Pancreas (tissue), 10 donors: ENCODE measurements around the gene PI4KA. TPM values are rescaled to one million over a fixed set of nuclear protein-coding genes. Genes with fewer than 3 reads are reported as not detected.
"Not testable (repeated sequence)": the region's sequence is repeated elsewhere in the genome, so short reads cannot be mapped to it uniquely, and the experiment has no call there.

Experiments used
- ATAC-seq, 4 donors: fragments of 200-7000 bp; cut with Tn5 transposase; one replicate each; pipeline versions ENCODE4 v1.8.0 to v1.9.1; 2020; ENCODE audit warnings: mild to moderate bottlenecking in 4 of 4, moderate library complexity in 4 of 4
- DNase-seq, 6 donors: peaks; one replicate each; pipeline ENCODE4 v3.0.0-alpha.2; 2020
- FAIRE-seq: peaks from 2 replicates; lab custom pipeline; 2012; peaks lifted over from hg19 to GRCh38; lab: Jason Lieb, UNC
- H3K27ac ChIP-seq, 4 donors: fragments of 200-600 bp; sonication (generic); 1 replicate in 3 of 4; 2 replicates in 1 of 4; pipeline versions ENCODE4 v1.5.0 to v1.8.0; 2020
- H3K27me3 ChIP-seq, 4 donors: fragments of 200-600 bp; one replicate each; pipeline ENCODE4 v1.8.0; 2021
- H3K36me3 ChIP-seq, 3 donors: fragments of 200-600 bp; sonication (generic) in 1 of 3; one replicate each; pipeline versions ENCODE4 v1.5.0 to v1.8.0; 2020 to 2021
- H3K4me1 ChIP-seq, 3 donors: fragments of 200-600 bp; one replicate each; pipeline ENCODE4 v1.8.0; 2021
- H3K4me3 ChIP-seq, 4 donors: fragments of 200-600 bp; sonication (generic) in 2 of 4; one replicate each; pipeline versions ENCODE4 v1.5.0 to v1.8.0; 2020 to 2021
- H3K9me3 ChIP-seq, 4 donors: fragments of 200-600 bp; one replicate each; pipeline ENCODE4 v1.8.0; 2021
- WGBS, 2 donors: extraction: QIAGEN DNeasy Blood & Tissue Kit; methylation state at CpG; one replicate each; pipeline ENCODE4 v1.1.7; 2013; 5-methylcytosine and 5-hydroxymethylcytosine counted together
- intact Hi-C, 3 donors: fragments of 100-400 bp; cut with DNase I; formaldehyde crosslinking; loops; one replicate each; pipeline versions ENCODE4 v1.11.1 to v1.14.2; 2022
- polyA plus RNA-seq, 2 donors: library from polyadenylated mRNA; stranded (reverse); fragments of 200-250 nt; gene quantifications; one replicate each; pipeline ENCODE4 v1.2.3, GENCODE V29; 2013
- total RNA-seq, 6 donors: library from RNA; stranded (reverse); fragmentation: NEBNext Ultra II Directional in 4 of 6; extraction: Animal tissue kit (Norgen Biotek cat#: 25700) in 4 of 6; gene quantifications; one replicate each; pipeline versions ENCODE4 v1.2.1 to v1.2.4, GENCODE V29; 2021 to 2023
- TF ChIP-seq, protein P1 (sequence below), 4 donors: fragments of 200-600 bp; sonication (generic) in 3 of 4; IDR thresholded peaks; one replicate each; pipeline versions ENCODE4 v1.5.0 to v1.8.0; 2021; ENCODE audit warnings: antibody characterized with exemption in 4 of 4
- donor health status: healthy with polysubstance abuse.
- donor health status: DM: no; HTN: no; CAD: no; lungs with moderate emphysema.
- donor health status: DM: no; HTN: no; CAD: no.
- donor health status: control.
- donor health status: control.
- donor health status: Bipolar disorder and iron deficiency.
- donor health status: DM: yes; HTN: yes; CAD: no.
- donor health status: DM: no; HTN: no; CAD: no.
- donor health status: DM: no; HTN: no; CAD: no.
- donor health status: DM: yes; HTN: yes; CAD: no.

The PI4KA gene
- total and polyA plus RNA-seq, 8 donors: 23.6 to 46.6 (median 32.0) TPM

DNA sequence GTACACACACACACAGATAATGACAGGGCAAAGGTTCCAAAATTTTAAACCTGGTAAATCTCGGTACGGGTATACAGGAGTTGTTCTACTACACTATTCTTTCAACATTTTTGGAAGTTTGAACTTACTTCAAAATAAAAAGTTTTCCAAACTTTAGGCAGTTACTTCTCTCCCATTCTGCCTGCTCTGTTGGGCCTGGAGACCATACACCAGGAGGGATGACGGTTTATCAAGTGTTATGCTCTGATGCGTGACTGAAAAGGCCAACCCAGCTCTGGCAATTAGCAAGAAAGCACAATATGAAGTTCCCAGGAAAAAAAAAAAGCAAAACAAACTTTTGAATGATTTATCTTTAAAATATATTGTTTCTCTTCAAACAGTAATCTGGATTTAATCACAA lies 83.7 kb downstream of the PI4KA start:
- Histone ChIP-seq H3K27me3 (no peaks in the 10 kb centered on the region), H3K27ac (no peak overlapping the region), H3K9me3 (no peaks in the 10 kb centered on the region), H3K4me1 (peaks cover 5 to 25% (median 5%) of the 10 kb centered on the region in 3 donors), H3K4me3 (no peak overlapping the region), H3K36me3 (no peaks in the 10 kb centered on the region)
- 93 to 100% methylated on average over 4 of the region's 4 CpGs for WGBS, 2 donors
- intact Hi-C loops: no loop called here
- ATAC-seq (no peak), DNase-seq (no peak), FAIRE-seq (no peak)
- TF ChIP-seq, protein P1, sequence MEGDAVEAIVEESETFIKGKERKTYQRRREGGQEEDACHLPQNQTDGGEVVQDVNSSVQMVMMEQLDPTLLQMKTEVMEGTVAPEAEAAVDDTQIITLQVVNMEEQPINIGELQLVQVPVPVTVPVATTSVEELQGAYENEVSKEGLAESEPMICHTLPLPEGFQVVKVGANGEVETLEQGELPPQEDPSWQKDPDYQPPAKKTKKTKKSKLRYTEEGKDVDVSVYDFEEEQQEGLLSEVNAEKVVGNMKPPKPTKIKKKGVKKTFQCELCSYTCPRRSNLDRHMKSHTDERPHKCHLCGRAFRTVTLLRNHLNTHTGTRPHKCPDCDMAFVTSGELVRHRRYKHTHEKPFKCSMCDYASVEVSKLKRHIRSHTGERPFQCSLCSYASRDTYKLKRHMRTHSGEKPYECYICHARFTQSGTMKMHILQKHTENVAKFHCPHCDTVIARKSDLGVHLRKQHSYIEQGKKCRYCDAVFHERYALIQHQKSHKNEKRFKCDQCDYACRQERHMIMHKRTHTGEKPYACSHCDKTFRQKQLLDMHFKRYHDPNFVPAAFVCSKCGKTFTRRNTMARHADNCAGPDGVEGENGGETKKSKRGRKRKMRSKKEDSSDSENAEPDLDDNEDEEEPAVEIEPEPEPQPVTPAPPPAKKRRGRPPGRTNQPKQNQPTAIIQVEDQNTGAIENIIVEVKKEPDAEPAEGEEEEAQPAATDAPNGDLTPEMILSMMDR (IDR thresholded peaks at IDR 0.05): no peak

DNA sequence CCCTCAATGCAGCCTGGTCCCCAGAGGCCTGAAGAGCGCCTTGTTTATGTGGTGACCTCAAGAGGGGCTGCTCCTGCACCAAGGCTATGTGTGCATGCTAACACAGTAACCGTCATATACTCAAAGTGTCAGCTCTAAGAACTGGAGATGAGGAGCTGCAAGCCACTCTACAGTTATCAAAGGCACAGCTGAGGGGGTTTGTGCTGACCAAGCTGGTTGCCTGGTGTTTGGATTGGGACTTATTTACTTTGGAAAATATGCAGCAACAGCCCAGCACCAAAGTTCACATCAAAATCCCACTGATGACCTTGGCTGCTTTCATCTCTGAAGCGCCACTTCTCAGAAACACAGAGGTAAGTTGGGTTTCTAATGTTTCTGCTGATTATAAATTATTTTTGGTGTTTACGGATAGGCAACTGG lies 84.8 kb downstream of the PI4KA start, which contains the start of gene SERPIND1:
TSS of gene SERPIND1 (plus strand) at position 321 of the 420 bp plus-strand sequence. CDS start 5,200 bp downstream, outside the sequence.
- H3K36me3 ChIP-seq: no peaks in the 10 kb centered on the region
- intact Hi-C loops: no loop called here
- DNase-seq (no peak), ATAC-seq (peak in 3 of 4 donors; percentile 18 to 57 (median 35)), FAIRE-seq (no peak)
- no peaks in the 10 kb centered on the region for H3K27me3 ChIP-seq
- WGBS, 2 donors: 61 to 64% methylated on average over 4 of the region's 4 CpGs
- TF ChIP-seq, protein P1 (IDR thresholded peaks at IDR 0.05): no peak
- H3K27ac ChIP-seq: no peak within 1 kb of the TSS
- no peak within 1 kb of the TSS for H3K4me3 ChIP-seq
- H3K9me3 ChIP-seq: no peaks in the 10 kb centered on the region
- peaks cover 5 to 25% (median 5%) of the 10 kb centered on the region in 3 donors for H3K4me1 ChIP-seq

DNA sequence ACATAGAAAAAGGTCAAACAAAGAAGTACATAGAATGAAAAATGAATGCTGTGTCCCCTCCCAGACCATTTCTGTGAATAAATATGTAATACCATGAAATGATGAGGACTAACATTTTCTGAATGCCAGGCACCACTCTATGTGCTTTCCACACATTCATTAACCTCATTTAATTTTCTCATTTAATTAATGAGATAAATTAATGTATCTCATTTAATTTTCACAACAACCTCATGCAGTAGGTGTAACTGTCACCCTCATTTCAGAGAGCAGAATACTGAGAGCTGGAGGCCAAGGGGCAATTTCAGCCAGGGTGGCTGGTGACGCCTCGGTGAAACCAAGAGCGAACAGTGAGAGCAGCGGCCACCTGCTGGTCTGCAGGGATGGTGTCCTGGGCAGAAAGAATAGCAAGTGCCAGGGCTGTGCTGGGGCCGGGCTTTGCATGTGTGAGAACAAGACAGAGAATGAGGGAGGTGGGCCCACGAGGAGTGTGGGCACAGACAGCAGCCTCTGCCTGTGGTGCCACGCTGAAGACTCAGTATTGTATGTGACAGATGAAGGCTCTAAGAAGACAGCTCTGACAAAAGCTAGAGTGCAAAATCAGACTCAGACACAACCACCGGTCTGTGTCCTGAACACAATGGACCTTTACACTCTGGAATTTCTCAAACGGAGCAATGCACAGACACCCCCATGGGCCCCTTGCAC lies 86.5 kb downstream of the PI4KA start:
- Histone ChIP-seq H3K4me1 (peaks cover 0 to 12% (median 5%) of the 10 kb centered on the region in 3 donors), H3K9me3 (no peaks in the 10 kb centered on the region), H3K27ac (no peak overlapping the region), H3K27me3 (no peaks in the 10 kb centered on the region), H3K36me3 (no peaks in the 10 kb centered on the region), H3K4me3 (no peak overlapping the region)
- TF ChIP-seq, protein P1 (IDR thresholded peaks at IDR 0.05): no peak
- DNase-seq: no peak
- intact Hi-C loops: no loop called here
- 83 to 94% methylated on average over 9 of the region's 9 CpGs for WGBS, 2 donors
- no peak for FAIRE-seq
- ATAC-seq: no peak

DNA sequence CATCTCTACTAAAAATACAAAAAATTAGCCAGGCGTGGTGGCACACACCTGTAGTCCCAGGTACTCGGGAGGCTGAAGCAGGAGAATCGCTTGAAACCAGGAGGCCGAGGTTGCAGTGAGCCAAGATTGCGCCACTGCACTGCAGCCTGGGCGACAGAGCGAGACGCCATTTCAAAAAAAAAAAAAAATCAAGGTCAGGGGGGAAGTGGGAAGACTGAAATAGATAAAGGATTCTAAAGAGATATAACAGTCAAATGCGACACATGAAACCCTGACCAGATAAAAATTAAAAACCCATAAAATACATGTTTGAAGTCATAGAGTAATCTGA lies 89.2 kb downstream of the PI4KA start:
- H3K9me3 ChIP-seq, H3K27ac ChIP-seq, H3K36me3 ChIP-seq, FAIRE-seq, H3K27me3 ChIP-seq, H3K4me3 ChIP-seq, DNase-seq, ATAC-seq: not testable (repeated sequence)
- H3K4me1 ChIP-seq: peaks cover 0 to 11% (median 5%) of the 10 kb centered on the region in 3 donors
- 85 to 96% methylated on average over 9 of the region's 9 CpGs for WGBS, 2 donors
- intact Hi-C loops: loop anchor here in 1 of 3 donors (10.0 kb wide), 1 partner anchor 205 kb away; no protein-coding TSS in a partner anchor

DNA sequence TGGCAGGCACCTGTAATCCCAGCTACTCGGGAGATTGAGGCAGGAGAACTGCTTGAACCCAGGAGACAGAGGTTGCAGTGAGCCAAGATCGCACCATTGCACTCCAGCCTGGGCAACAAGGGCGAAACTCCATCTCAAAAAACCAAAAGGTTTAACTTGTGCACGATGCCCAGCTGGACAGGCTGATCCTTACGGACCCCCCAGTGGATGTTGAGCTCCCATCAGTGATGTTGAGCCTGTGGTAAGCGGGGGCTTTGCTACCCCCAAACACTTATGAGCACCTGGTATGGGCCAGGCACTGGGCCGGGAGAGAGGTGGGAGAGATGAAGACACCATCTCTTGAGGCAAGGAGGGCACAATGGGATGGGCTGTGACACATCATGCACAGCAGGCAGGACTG lies 92.1 kb downstream of the PI4KA start:
- H3K36me3 ChIP-seq: peaks cover 3 to 22% (median 9%) of the 10 kb centered on the region in 3 donors
- TF ChIP-seq, protein P1 (IDR thresholded peaks at IDR 0.05): no peak
- intact Hi-C loops: loop anchor here in 1 of 3 donors (10.0 kb wide), 1 partner anchor 208 kb away; no protein-coding TSS in a partner anchor
- DNase-seq (no peak), ATAC-seq (no peak), FAIRE-seq (no peak)
- H3K27me3 ChIP-seq: no peaks in the 10 kb centered on the region
- H3K27ac ChIP-seq: no peak overlapping the region
- H3K9me3 ChIP-seq: no peaks in the 10 kb centered on the region
- 96 to 99% methylated on average over 7 of the region's 7 CpGs for WGBS, 2 donors
- H3K4me1 ChIP-seq: no peaks in the 10 kb centered on the region
- H3K4me3 ChIP-seq: no peak overlapping the region
